HG03175 (cell line): ENCODE data around the gene GPM6B.

Experiments used
- ATAC-seq: cut with Tn5 transposase; IDR thresholded peaks from one replicate; pipeline ENCODE4 v1.9.1; 2021; ENCODE audit warnings: mild to moderate bottlenecking, moderate library complexity; ENCODE audit not compliant: unreplicated experiment

Gene GPM6B

GRCh38 chrX:13770013-13770535 is 46.8 kb downstream of the GPM6B start:
- no peak for ATAC-seq

DNA sequence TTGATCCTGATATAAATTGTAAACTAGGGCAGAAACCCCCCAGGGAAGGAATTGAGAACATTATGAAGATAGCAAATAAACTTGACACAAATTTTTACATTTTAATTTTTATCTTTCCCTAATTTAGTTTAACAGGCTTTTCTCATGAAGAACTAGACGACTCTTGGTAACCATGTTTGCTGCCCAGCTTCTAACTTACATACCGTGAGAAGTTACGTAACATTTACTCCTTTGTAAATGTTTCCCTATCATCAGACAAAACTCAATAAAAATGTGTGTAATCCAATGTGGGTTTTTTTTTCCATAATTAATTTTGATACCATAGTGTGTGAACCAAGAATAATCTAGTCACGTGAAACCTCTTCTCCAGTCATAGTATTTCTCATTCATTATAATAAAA is 48.0 kb downstream of the GPM6B start:
- ATAC-seq, result no peak

GRCh38 chrX:13764765-13765164 is 52.1 kb downstream of the GPM6B start:
- no peak for ATAC-seq

DNA sequence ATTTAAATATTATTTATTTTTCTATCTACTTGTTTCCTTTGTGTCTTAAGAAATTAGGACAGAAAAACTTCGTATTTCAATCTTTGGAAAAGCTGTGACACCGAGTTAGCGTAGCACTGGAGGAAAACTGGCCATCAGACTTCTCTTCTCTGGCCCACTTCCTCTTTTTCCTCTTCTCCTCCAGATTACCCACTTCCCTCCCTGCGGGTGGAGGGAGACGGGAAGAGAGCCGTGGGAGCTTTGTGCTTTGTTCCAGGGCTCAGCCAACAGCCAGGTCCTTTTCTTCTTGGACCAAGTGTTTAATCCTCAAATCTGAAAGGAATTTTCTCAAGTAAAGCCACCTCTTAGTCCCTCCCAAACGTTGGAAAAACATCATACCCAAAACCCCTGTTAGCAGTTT is 52.6 kb downstream of the GPM6B start:
- no peak for ATAC-seq

DNA sequence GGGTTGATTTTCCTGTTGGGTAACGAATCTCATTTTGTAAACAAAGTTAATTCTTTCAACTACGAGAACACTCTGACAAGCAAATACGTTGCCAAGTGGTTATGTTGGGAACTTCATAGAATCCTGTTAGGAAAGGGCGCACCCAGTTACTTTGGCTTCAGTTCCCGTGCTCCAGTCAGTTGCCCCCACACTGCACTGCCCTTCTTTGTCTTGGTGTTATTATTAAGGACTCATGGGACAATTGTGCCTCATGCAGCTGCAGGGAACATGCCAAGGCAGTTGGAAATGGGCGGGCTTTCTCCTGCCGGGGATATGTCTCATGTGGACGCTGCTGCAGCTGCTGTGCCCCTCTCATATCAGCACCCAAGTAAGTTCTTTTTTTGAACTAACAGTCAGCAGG is 53.4 kb downstream of the GPM6B start:
- ATAC-seq, result no peak

- ATAC-seq, result peak; percentile 74
Observed at GRCh38 chrX:13761606-13762414, 55.1 kb downstream of the GPM6B start.

DNA sequence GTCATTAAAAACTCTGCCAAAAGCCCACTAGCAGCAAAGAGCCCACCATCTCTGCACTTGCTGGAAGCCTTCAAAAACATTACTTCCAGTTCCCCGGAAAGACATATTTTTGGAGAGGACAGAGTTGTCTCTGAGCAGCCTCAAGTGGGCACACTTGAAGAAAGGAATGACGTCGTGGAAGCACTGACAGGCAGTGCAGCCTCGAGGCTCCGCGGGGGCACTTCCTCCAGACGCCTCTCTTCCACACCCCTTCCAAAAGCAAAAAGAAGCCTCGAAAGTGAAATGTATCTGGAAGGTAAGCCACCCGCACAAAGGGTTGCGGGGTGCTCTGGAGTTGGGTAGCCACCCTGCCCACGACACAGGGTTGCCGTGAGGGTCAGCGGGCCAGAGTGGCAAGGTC is 56.5 kb downstream of the GPM6B start:
- no peak for ATAC-seq

GRCh38 chrX:13759152-13759718 is 57.7 kb downstream of the GPM6B start:
- ATAC-seq, result peak; percentile 55

DNA sequence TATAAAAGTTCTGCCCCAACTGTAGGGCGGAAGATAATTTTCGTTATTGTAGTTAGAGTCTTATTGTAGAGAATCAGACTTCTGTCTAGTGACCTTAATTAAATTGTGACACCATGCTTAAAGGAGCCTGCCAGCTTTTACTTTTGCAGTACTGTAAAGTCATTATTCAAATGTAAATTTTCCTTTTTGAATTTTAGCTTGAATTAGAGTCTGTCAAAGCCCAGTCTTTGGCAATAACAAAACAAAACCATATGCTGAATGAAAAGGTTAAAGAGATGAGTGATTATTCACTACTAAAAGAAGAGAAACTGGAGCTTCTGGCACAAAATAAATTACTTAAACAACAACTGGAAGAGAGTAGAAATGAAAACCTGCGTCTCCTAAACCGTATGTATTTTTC is 60.5 kb downstream of the GPM6B start:
- no peak for ATAC-seq

DNA sequence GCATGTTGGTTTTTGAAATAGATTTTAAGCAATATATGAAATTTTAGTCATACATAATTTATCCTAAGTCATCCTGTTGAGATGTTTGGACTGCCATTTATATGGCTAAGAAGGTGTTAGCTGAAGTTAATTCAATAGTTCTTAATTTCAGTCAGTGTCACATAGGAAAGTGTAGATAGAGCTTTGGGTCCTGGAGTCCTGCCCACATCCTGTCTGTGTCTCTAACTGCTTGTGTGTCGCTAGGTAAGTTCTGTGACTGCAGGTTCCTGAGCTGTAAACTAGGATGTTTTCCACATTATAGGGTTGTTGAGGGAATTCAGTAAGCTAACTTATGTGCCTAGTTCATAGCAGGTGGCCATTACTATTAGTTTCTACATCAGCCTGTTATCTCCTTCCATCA is 61.6 kb downstream of the GPM6B start:
- ATAC-seq, result peak; percentile 37

DNA sequence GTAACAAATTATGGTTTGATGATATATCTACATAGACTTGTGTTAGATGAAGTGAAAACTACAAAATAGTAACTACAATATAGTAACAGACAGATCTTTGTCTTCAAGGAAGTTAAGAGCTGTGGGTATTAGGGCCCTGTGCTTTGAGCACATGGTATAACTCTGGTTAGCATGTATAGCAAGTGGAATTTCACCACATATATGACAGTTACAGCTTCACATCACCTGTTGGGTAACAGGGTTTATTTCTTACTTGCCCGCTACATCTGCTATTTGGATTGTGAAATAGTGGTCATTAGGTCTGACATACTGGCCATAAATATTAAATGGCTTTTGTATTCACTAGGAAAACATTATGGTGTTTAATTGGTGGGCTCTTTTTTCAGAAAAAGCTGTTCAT is 62.1 kb downstream of the GPM6B start:
- ATAC-seq, result no peak

GRCh38 chrX:13752646-13753045 is 64.2 kb downstream of the GPM6B start:
- ATAC-seq, result peak; percentile 74

DNA sequence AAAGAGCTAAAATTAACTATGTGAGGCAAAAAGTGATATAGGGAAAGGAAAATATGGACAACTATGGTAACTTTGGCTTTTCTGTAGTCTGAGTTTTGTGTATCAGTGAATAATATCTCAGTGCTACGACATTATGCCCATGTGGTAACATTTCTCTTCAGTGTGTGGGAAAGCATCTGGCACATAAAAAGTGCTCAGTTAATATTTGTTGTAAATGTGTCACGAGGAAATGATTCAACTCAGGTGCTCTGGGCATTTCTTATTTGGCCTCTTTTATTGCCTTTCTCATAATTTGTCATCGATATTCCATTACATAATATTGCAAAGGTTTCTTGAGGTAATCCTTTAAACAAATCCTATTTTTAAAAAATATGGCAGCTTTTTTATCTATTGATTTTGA is 64.8 kb downstream of the GPM6B start:
- no peak for ATAC-seq

GRCh38 chrX:13750812-13751211 is 66.1 kb downstream of the GPM6B start:
- no peak for ATAC-seq

GRCh38 chrX:13750204-13750603 is 66.7 kb downstream of the GPM6B start:
- ATAC-seq, result no peak

DNA sequence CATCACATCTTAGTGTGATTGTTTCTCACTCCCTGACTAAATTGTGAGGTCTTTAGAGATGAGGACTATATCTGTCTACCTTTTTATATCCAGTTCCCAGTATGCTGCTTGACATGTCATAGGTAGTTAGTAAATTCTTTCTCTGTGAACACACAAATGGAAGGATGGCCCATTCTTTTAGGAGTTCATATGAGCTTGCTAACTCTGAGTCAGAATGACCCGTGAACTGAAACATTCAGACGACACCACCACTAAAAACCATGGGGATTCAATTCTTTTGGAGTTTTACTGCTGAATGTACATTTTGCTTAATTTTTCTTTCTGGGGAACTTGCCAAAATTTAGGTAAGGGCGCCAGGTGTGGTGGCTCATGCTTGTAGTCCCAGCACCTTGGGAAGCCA is 68.4 kb downstream of the GPM6B start:
- ATAC-seq, result no peak

DNA sequence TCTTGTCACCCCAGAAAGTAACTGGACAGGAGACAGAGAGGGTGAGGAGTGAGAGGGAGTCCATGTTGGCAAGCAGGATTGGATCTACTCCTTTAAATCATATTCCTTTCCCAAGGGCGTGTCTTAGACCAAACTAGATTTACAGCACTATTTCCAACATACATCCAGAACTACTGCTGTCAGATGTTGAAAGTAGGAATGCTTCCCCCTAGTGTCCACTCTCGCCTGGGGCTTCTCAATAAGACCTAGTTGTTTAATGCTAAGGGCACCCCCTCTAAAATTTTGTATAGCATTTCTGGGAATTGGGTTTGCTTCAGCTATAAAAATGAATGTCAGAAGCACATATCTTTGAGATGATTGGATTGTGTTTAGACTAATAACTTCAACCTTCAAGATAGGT is 69.1 kb downstream of the GPM6B start:
- ATAC-seq, result no peak

DNA sequence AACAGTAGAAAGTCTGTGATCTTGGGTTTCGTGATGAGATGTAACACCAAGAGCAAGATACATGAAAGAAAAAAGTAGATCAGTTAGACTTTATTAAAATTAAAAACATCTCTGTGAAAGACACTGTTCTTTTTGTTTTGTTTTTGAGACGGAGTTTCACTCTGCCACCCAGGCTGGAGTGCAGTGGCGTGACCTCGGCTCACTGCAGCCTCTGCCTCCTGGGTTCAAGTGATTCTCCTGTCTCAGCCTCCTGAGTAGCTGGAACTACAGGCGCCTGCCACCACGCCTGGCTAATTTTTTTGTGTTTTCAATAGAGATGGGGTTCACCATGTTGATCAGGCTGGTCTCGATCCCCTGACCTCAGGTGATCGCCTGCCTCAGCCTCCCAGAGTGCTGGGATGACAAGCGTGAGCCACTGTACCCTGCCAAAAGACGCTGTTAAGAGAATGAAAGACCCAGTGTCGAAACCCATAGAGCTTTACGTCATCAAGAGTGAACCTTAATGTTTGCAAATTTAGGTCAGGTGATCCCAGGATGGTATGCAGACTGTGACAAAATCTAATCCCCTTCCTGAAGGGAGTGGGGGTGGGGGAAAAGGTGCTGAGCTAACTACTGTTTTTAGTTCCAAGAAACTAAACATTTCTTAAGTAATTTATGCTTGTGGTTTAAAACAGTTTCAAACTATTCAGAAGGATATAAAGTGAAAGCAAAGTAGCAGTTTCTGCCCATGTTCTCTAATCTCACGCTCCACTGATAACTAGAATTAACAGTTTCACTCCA is 74.3 kb downstream of the GPM6B start:
- ATAC-seq, result peak; percentile 90

DNA sequence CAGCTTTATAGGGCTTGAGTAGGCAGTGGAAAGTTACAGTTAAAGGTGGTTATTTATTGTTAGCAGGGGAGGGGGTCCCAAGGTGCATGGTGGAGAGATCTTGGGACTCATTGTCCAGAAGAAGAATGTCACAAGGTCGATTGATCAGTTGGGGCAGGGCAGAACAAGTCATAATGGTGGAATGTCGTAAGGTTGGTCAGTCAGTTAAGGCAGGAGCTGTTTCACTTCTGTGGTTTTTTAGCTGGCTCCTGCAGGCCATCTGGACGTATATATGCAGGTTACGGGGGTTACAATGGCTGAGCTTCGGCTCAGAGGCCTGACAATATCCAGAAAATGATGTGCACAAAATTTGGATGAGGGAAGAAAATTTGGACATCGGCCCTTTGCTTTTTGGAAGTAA is 75.2 kb downstream of the GPM6B start:
- no peak for ATAC-seq

GRCh38 chrX:13734278-13735172 is 82.4 kb downstream of the GPM6B start, which contains the start of the genes OFD1 and TRAPPC2:
Gene OFD1 (plus strand): TSS chrX:13734748. CDS start chrX:13735072, 324 bp downstream.
Gene TRAPPC2 (minus strand): TSS chrX:13734620. CDS start chrX:13719963, 14,657 bp downstream.
- peak; percentile 89 for ATAC-seq
